PFSK-1 (cell line): ENCODE measurements around the gene ATCAY.

Source experiments
- POLR2AphosphoS5 ChIP-seq: IDR thresholded peaks from 2 replicates; pipeline ENCODE4 v1.6.1; 2012; ENCODE audit warnings: low read depth, mild to moderate bottlenecking, control low read depth, low read length, moderate library complexity
- TAF1 ChIP-seq: IDR thresholded peaks from 2 replicates; pipeline ENCODE4 v1.6.1; 2012; ENCODE audit warnings: low read length, control low read depth, borderline replicate concordance; ENCODE audit not compliant: insufficient read depth

DNA sequence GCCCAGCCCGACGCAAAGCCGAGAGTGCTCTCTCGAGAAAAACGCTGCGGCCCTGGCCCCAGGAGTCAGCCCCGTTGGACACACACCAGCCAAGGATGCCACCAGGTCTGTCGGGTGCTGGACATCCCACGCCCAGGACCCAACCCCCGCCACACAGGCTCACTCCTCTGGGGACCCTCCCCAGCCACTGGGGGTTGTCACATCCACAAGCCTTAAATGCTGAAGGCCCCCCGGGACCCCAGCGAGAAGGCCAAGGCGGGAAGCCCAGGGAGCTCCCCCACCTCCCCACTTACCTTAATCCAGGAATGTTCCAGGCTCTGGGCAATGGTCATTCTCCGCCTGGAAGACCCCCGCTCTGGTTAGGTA lies 79.3 kb downstream of the ATCAY start:
- TF ChIP-seq TAF1 (no peak), POLR2AphosphoS5 (no peak)
